Activated T-cell treated with anti-CD3 and anti-CD28 coated beads, Interleukin-2, amount 50 U/mL, for 4 hours (primary cell): Measurements from ENCODE around the gene GPR6. TPM values are rescaled to one million over a fixed set of nuclear protein-coding genes. Genes with fewer than 3 reads are reported as not detected.

ENCODE experiments used
- ATAC-seq, 2 donors: fragments of 200-7000 bp; cut with Tn5 transposase; one replicate each; pipeline ENCODE4 v1.10.0; 2021
- DNase-seq: peaks from one replicate; pipeline ENCODE4 v3.0.0-alpha.2; 2020
- H3K27me3 Mint-ChIP-seq: one replicate; pipeline ENCODE4 v1.8.0; 2021; ENCODE audit warnings: low read depth, mixed read lengths
- H3K36me3 Mint-ChIP-seq: one replicate; pipeline ENCODE4 v1.8.0; 2022; ENCODE audit warnings: mixed read lengths; ENCODE audit not compliant: insufficient read depth
- H3K4me1 Mint-ChIP-seq: one replicate; pipeline ENCODE4 v1.8.0; 2021; ENCODE audit warnings: low read depth, mixed read lengths
- H3K4me3 Mint-ChIP-seq: one replicate; pipeline ENCODE4 v1.8.0; 2021; ENCODE audit warnings: mild to moderate bottlenecking, moderate library complexity, mixed read lengths
- H3K9me3 Mint-ChIP-seq: one replicate; pipeline ENCODE4 v1.8.0; 2021; ENCODE audit warnings: mixed read lengths
- total RNA-seq, 3 donors: library from RNA; stranded (reverse); gene quantifications; one replicate each; pipeline ENCODE4 v1.2.1, GENCODE V29; 2021

The GPR6 gene
- total RNA-seq, 3 donors from 2014 or later = not detected

DNA sequence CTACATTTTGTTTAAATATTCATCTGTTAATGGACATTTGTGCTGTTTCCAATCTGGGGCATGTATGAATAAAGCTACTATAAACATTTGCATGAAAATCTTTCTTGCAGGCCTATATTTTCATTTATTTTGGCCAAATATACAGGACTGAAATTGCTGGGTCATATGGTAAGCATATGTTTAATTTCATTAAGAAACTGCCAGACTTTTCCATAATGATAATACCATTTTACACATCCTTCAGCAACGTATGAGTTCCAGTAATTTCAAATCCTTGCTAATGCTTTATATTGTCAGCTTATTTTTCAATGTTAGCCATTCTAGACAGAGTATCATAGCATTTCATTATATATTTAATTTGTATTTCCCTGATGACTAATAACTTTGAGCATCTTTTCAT, 51.0 kb downstream of the GPR6 start:
- no peaks in the 10 kb centered on the region for H3K36me3 Mint-ChIP-seq
- no peak overlapping the region for H3K4me3 Mint-ChIP-seq
- H3K9me3 Mint-ChIP-seq = no peaks in the 10 kb centered on the region
- DNase-seq (no peak), ATAC-seq (no peak)
- H3K27me3 Mint-ChIP-seq = no peaks in the 10 kb centered on the region
- no peaks in the 10 kb centered on the region for H3K4me1 Mint-ChIP-seq

Other genes starting within 250 kb of the GPR6 start
- 1 to 10 TPM; 1.2 to 2.3 (median 1.9) TPM for gene WASF1, start 201.4 kb downstream of the GPR6 start, total RNA-seq
- 10 to 100 TPM; 24.8 to 27.9 (median 26.3) TPM for gene CDC40, start 202.1 kb downstream of the GPR6 start, total RNA-seq